Vagina (tissue), 2 donors: ENCODE data around the gene MAK.

Source experiments
- POLR2A ChIP-seq, 2 donors: fragments of 450-650 bp; IDR thresholded peaks; one replicate each; pipeline ENCODE4 v1.6.1; 2017; ENCODE audit warnings: antibody characterized with exemption in 2 of 2, mild to moderate bottlenecking in 2 of 2, moderate library complexity in 2 of 2
- POLR2AphosphoS5 ChIP-seq, 2 donors: sonication (generic); formaldehyde crosslinking; IDR thresholded peaks; one replicate each; pipeline ENCODE4 v1.9.0; 2017; ENCODE audit warnings: antibody characterized with exemption in 2 of 2, mild to moderate bottlenecking in 2 of 2, low read depth in 1 of 2; ENCODE audit not compliant: insufficient read depth in 1 of 2
- TF ChIP-seq, protein P1 (sequence below), 3 experiments: fragments of 450-650 bp in 2 of 3; fragments of 200-600 bp in 1 of 3; sonication (generic) in 1 of 3; IDR thresholded peaks; one replicate each; pipeline ENCODE4 v1.5.1; 2017 to 2019; ENCODE audit warnings: antibody characterized with exemption in 3 of 3, mild to moderate bottlenecking in 2 of 3, moderate library complexity in 2 of 3

DNA sequence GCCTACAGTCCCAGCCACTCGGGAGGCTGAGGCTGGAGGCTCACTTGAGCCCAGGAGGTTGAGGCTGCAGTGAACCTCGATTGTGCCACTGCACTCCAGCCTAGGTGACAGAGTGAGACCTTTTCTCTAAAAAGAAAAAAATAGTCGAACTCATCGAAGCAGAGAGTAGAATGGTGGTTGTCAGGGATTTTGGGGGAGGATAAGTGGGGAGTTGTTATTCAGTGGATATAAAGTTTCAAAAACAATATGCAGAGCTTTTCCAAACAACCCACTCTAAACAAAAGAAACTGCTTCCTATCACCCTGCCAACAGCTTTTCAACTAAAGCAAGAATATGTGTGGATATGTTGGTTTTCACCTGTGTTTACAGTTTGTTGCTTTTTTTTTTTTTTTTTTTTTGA lies 11.6 kb upstream of the MAK start:
- TF ChIP-seq, protein P1, sequence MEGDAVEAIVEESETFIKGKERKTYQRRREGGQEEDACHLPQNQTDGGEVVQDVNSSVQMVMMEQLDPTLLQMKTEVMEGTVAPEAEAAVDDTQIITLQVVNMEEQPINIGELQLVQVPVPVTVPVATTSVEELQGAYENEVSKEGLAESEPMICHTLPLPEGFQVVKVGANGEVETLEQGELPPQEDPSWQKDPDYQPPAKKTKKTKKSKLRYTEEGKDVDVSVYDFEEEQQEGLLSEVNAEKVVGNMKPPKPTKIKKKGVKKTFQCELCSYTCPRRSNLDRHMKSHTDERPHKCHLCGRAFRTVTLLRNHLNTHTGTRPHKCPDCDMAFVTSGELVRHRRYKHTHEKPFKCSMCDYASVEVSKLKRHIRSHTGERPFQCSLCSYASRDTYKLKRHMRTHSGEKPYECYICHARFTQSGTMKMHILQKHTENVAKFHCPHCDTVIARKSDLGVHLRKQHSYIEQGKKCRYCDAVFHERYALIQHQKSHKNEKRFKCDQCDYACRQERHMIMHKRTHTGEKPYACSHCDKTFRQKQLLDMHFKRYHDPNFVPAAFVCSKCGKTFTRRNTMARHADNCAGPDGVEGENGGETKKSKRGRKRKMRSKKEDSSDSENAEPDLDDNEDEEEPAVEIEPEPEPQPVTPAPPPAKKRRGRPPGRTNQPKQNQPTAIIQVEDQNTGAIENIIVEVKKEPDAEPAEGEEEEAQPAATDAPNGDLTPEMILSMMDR (IDR thresholded peaks at IDR 0.05), result no peak
- TF ChIP-seq POLR2A (IDR thresholded peaks at IDR 0.05) (no peak), POLR2AphosphoS5 (IDR thresholded peaks at IDR 0.05; ENCODE audit: insufficient read depth in 1 of 2, low read depth in 1 of 2) (no peak)
